Dermis lymphatic vessel endothelial cell (primary cell): ENCODE measurements around the gene TRAPPC10. TPM values are rescaled to one million over a fixed set of nuclear protein-coding genes. Genes with fewer than 3 reads are reported as not detected.

Experiments used
- total RNA-seq: library from RNA; depleted of rRNA; stranded (reverse); fragments of >200 nt; gene quantifications from 2 replicates; pipeline ENCODE4 v1.2.1, GENCODE V29; 2014

TRAPPC10 gene
- total RNA-seq = 20.5 and 28.0 TPM in 2 replicates

GRCh38 chr21:44011579-44012473 is at the start of gene TRAPPC10:
Gene TRAPPC10 (plus strand): TSS chr21:44012309. CDS start chr21:44012494, 185 bp downstream.

GRCh38 chr21:44107026-44107501 is 95.0 kb downstream of the TRAPPC10 start, which contains the start of gene PWP2:
Gene PWP2 (plus strand): TSS chr21:44107399. CDS start chr21:44107417, 18 bp downstream.

Other genes with a start within 250 kb of the TRAPPC10 start
- 15.0 and 26.7 TPM in 2 replicates for gene CSTB, start 236.0 kb upstream of the TRAPPC10 start, total RNA-seq
- 11.9 and 15.8 TPM in 2 replicates for gene RRP1, start 222.7 kb upstream of the TRAPPC10 start, total RNA-seq
- 37.3 and 38.1 TPM in 2 replicates for gene AGPAT3, start 147.1 kb upstream of the TRAPPC10 start, total RNA-seq
- 13.9 and 29.4 TPM in 2 replicates for gene PWP2, start 95.1 kb downstream of the TRAPPC10 start, total RNA-seq
- 16.0 and 38.2 TPM in 2 replicates for gene GATD3, start 121.4 kb downstream of the TRAPPC10 start, total RNA-seq
- gene ICOSLG, start 228.6 kb downstream of the TRAPPC10 start, total RNA-seq = 0.09 and 0.43 TPM in 2 replicates
- gene DNMT3L, start 249.6 kb downstream of the TRAPPC10 start, total RNA-seq = not detected in 2 replicates